ENCODE results near the gene COG4.
A peak's percentile ranks its signal among the peaks of the same experiment; 100 is the strongest.

COG4 gene

DNA sequence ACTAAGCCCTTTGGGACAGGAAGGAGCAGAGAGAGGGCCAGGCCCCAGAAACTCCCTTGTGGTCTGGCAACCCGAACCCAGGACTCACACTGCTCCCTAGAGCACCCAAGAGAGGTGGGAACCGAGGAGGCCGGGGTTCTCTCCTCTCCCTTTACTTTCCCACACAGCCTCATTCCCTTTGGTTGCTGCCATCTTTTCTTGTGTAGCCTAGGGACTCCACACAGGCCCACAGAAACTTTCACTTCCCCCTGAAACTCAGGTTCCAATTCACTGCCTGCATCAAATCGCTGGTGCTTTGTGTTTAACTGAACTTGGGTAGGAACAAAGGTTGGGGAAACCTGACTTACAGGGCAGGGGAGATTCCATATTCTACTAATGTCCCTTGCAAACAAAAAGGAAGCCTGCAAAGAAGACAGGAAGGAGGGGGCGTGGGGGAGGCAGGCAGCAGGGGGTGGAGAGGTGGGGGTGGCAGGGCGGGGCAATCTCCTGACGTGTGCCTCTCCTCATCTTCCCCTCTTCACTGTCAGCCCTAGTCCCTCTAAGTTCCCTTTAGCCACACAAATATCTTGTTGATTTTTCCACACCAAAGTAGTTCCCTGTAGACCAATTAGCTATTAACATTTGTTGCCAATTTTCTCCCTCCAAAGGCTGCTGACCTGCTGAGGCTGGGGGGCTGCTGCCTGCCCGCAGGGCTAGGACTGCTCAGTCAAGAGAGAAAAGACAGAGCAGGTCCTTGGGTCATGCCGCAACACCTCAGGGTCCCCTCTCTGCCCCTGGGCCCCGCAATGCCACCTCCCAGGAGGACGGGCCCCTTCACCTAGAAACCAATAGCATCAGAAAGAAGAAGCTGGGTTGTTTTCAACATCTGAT lies 92.5 kb downstream of the COG4 start:
- H4K20me1 ChIP-seq (ENCODE audit: insufficient read depth, low read length): peaks cover 5% of the 10 kb centered on the region; the same call in 1 of the 2 replicates

More for the DNA sequence above, 92.5 kb downstream of the COG4 start:
- peaks cover 85% of the 10 kb centered on the region for H3K79me2 ChIP-seq (ENCODE audit: low read length)
- peaks cover 14% of the 10 kb centered on the region for H3K36me3 ChIP-seq (replicated peaks; ENCODE audit: low read depth, low read length)
- H3K4me1 ChIP-seq (ENCODE audit: low read length): peaks cover 78% of the 10 kb centered on the region
- H3K4me3 ChIP-seq (ENCODE audit: low read length): peak overlapping the region; percentile 58
- no peak overlapping the region for H2AFZ ChIP-seq (ENCODE audit: low read depth, low read length)
- H3K27ac ChIP-seq (ENCODE audit: low read length): peak overlapping the region; percentile 97
- H3K9ac ChIP-seq (ENCODE audit: low read length): peak overlapping the region; percentile 76
- H3K27me3 ChIP-seq (ENCODE audit: low read depth, low read length): no peaks in the 10 kb centered on the region
- no peak for TF ChIP-seq EZH2phosphoT487 (IDR thresholded peaks at IDR 0.05; ENCODE audit: low read depth)
- TF ChIP-seq, protein P1, sequence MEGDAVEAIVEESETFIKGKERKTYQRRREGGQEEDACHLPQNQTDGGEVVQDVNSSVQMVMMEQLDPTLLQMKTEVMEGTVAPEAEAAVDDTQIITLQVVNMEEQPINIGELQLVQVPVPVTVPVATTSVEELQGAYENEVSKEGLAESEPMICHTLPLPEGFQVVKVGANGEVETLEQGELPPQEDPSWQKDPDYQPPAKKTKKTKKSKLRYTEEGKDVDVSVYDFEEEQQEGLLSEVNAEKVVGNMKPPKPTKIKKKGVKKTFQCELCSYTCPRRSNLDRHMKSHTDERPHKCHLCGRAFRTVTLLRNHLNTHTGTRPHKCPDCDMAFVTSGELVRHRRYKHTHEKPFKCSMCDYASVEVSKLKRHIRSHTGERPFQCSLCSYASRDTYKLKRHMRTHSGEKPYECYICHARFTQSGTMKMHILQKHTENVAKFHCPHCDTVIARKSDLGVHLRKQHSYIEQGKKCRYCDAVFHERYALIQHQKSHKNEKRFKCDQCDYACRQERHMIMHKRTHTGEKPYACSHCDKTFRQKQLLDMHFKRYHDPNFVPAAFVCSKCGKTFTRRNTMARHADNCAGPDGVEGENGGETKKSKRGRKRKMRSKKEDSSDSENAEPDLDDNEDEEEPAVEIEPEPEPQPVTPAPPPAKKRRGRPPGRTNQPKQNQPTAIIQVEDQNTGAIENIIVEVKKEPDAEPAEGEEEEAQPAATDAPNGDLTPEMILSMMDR (IDR thresholded peaks at IDR 0.05; ENCODE audit: low read depth, low read length): no peak
- peak overlapping the region; percentile 76 for H3K4me2 ChIP-seq (ENCODE audit: low read length)
- no peaks in the 10 kb centered on the region for H3K9me3 ChIP-seq (ENCODE audit: insufficient read depth, low read length)
